Left colon (tissue), 2 donors: ENCODE data around the gene FAM216A. TPM values are rescaled to one million over a fixed set of nuclear protein-coding genes. Genes with fewer than 3 reads are reported as not detected.

Source experiments
- ATAC-seq: fragments of 200-7000 bp; cut with Tn5 transposase; one replicate; pipeline ENCODE4 v1.9.1; 2020; ENCODE audit warnings: mild to moderate bottlenecking, moderate library complexity
- DNase-seq, 2 donors: peaks; one replicate each; pipeline ENCODE4 v3.0.0-alpha.2; 2020
- intact Hi-C, 2 donors: fragments of 100-400 bp; cut with DNase I in 1 of 2; cut with micrococcal nuclease in 1 of 2; formaldehyde crosslinking; loops; one replicate each; pipeline versions ENCODE4 v1.11.2 to v1.14.0; 2022; cut with DNase I, micrococcal nuclease
- total RNA-seq, 2 donors: library from RNA; stranded (reverse); fragmentation: NEBNext Ultra II Directional; extraction: Animal tissue kit (Norgen Biotek cat#: 25700); gene quantifications; one replicate each; pipeline ENCODE4 v1.2.1, GENCODE V29; 2021
- donor health status: DM: no; HTN: no; CAD: no.
- donor health status: DM: yes; HTN: yes; CAD: no.

The FAM216A gene
- total RNA-seq, 2 donors from 2014 or later, result 1.5 to 1.6 TPM

GRCh38 chr12:110532644-110533043, 64.0 kb downstream of the FAM216A start:
- intact Hi-C loops, result no loop called here
- DNase-seq (no peak), ATAC-seq (no peak)

DNA sequence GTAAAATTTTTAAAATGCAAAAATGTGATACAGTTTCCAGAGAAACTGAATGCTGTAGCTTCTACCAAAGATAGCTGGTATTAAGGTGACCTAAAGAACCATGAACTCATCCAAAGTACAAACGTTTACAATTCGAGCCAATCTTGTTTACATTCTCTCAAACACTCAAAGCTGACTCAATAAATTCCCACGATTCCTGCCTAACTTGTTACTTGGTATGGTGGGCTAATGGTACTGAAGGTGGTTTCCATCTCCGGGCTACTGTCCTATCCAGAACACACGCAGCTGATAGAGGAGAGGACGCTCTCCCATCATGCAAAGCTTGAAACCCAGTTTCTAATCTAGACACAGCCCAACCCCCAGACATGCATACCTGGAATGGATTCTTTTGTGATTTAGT, 65.0 kb downstream of the FAM216A start:
- DNase-seq, result no peak
- ATAC-seq, result no peak
- intact Hi-C loops, result no loop called here

DNA sequence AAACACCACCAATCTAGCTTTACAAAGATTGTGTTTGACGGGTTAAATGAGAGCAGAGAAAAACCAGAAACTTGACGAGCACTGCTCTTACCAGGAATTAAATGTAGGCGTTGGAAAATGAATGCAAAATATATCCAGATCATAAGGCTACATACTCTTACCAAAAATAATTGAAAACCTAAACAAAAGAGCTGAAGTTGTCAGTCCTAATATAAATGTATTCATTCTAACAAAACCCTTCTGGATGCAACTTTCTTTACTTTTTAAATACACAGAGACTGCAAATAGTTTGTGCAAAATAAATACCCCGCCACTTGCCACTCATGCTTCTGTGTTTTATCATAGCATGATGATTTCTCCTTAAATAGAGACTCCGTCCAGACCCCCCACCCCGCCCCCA, 66.2 kb downstream of the FAM216A start:
- ATAC-seq, result no peak
- intact Hi-C loops, result no loop called here

DNA sequence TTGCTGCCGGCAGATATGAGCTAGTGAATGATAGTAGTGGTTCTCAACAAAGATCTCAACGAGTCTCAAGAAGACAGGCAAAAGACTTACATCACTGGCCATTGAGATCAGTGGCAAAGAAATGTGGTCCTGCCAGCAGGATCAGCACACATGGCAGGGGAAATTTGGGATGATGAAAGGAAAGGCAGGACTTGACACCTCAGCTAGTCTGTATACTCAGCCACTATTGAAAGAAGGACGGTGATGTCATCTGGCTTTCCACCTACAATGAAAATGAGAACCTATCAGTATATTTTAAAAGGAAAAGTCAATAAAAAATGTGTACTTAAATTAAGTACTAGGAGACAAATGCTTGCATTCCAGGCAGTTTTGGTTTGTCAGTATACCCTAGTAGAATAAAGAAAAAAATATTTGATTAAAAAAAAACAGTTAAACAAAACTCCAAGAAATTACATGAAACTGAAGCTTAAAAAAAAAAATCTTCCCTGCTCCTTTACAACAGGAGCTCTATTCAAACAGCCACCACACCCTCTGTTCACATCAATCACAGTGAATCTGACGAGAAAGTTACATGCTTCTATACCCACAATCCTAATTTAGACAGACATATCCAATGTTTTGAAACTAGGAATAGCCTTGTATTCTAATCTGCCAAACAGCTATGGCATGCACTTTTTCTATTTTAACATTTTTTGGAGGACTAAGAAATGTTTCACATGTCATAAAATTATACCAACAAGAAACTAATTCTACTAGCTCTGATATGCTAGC, 68.4 kb downstream of the FAM216A start:
- ATAC-seq (peak; percentile 24), DNase-seq (no peak)
- intact Hi-C loops, result no loop called here

More for the DNA sequence above, 66.2 kb downstream of the FAM216A start:
- DNase-seq, result no peak

- ATAC-seq, result peak; percentile 60
- DNase-seq, result peak in 1 of 2 donors; percentile 56
- intact Hi-C loops, result no loop called here
Measured at GRCh38 chr12:110537605-110538409, 69.2 kb downstream of the FAM216A start.

DNA sequence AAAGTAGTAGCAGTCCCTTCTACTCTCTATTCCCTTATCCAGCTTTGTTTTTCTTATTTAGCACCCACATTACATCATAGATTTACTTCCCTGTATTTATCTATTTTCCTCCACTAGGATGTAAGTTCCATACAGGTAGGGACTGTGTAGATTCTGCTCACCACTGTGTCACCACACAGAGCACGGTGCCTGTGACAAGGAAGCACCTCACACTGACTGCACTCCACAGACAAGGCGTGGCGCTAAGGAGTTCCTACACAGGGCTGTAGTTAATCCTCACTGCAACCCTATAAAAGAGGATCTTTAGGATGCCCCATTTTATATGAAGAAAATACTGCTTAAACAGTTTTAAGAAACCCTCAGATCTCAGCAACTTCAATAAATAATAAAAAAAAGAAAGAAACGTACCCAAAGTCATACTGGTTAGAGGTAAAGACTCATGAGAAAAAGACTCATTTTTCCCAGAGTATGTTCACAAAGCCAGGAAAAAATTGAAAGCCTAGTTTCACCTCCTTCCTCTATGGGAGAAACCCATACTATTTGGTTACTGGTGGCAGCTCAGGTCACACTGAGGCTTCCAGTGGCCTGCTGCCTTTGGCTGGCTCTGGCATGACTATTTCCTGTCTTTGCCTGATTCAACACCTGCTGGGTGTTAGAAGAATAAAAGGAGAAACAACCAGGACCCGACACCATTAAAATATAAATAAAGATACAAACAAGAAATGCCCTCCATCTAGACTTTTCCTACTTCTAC, 70.4 kb downstream of the FAM216A start:
- intact Hi-C loops, result no loop called here
- peak; percentile 88 for ATAC-seq
- DNase-seq, result peak; percentile 58 to 65

Other genes starting within 250 kb of the FAM216A start
- 100 to 1,000 TPM; 248 to 279 TPM for gene ATP2A2, start 187.6 kb upstream of the FAM216A start, total RNA-seq
- 10 to 100 TPM; 27.3 to 31.1 TPM for gene ANAPC7, start 65.1 kb upstream of the FAM216A start, total RNA-seq
- gene ARPC3, start 18.5 kb upstream of the FAM216A start, total RNA-seq, result 100 to 1,000 TPM; 276 to 284 TPM
- 10 to 100 TPM in 1 of 2 donors, 1 to 10 TPM in 1; 8.1 to 10.2 TPM for gene GPN3, start 588 bp upstream of the FAM216A start, total RNA-seq
- gene VPS29, start 33.3 kb downstream of the FAM216A start, total RNA-seq, result 100 to 1,000 TPM in 1 of 2 donors, 10 to 100 TPM in 1; 99.0 to 114 TPM
- gene RAD9B, start 33.5 kb downstream of the FAM216A start, total RNA-seq, result under 1 TPM; 0.25 to 0.37 TPM
- 10 to 100 TPM; 30.7 to 32.4 TPM for gene PPTC7, start 114.5 kb downstream of the FAM216A start, total RNA-seq
- 1 to 10 TPM; 8.0 to 9.1 TPM for gene TCTN1, start 145.3 kb downstream of the FAM216A start, total RNA-seq
- 1 to 10 TPM; 1.4 to 3.0 TPM for gene HVCN1, start 220.3 kb downstream of the FAM216A start, total RNA-seq